ENCODE measurements around the gene ERRFI1.

Gene ERRFI1

DNA sequence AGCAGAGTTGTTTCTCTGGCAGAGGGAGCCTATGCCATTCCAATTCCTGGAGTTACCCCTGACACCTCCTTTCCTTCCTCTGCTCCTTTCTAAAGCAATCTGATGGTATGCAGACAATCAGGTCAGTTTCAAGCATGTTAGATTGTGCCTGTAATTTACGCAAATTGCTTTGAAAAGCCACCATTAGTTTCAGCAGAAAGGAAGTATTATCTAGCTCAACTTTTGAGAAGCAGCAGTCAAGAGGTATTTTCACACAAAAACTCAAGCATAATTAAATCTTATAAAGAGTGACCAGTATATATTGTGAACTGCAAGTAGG lies 2.2 kb downstream of the ERRFI1 start:
- FAIRE-seq = no peak
- TF ChIP-seq TAF1 (IDR thresholded peaks at IDR 0.05; ENCODE audit: borderline replicate concordance, low read depth, low read length) (no peak), POLR2A (IDR thresholded peaks at IDR 0.05; ENCODE audit: low read depth, low read length) (no peak), POLR2AphosphoS5 (IDR thresholded peaks at IDR 0.05; ENCODE audit: low read depth, low read length) (no peak)
- DNase-seq (ENCODE audit: insufficient read length) = no peak

DNA sequence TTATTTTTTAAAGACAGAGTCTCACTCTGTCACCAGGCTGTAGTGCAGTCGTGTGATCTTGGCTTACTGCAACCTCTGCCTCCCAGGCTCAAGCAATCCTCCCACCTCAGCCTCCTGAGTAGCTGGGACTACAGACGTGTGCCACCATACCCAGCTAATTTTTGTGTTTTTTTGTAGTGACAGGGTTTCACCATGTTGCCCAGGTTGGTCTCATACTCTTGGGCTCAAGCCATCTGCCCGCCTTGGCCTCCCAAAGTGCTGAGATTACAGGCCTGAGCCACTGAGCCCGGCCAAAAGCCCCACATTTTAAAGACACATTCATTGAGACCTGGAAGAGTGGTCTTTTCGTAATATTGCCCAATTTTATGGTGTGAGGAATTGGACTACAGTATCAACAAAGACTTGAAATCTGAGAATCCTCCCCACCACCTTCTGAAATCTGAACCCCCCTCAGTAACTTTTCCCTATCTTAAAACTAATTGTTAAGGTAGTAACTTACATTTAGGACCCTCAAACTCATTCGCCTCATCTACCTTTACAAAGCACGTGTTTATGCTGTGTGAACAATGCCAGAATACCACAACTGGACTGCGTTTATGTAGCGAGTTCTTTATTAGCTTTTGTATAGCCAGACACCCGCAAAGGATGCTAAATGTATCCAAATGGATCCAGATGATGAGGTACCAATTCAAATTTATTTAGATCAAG lies 2.7 kb downstream of the ERRFI1 start:
- no peak for DNase-seq (ENCODE audit: insufficient read length)
- TF ChIP-seq POLR2A (IDR thresholded peaks at IDR 0.05; ENCODE audit: low read depth, low read length) (no peak), TAF1 (IDR thresholded peaks at IDR 0.05; ENCODE audit: borderline replicate concordance, low read depth, low read length) (no peak), POLR2AphosphoS5 (IDR thresholded peaks at IDR 0.05; ENCODE audit: low read depth, low read length) (no peak)
- FAIRE-seq = no peak

DNA sequence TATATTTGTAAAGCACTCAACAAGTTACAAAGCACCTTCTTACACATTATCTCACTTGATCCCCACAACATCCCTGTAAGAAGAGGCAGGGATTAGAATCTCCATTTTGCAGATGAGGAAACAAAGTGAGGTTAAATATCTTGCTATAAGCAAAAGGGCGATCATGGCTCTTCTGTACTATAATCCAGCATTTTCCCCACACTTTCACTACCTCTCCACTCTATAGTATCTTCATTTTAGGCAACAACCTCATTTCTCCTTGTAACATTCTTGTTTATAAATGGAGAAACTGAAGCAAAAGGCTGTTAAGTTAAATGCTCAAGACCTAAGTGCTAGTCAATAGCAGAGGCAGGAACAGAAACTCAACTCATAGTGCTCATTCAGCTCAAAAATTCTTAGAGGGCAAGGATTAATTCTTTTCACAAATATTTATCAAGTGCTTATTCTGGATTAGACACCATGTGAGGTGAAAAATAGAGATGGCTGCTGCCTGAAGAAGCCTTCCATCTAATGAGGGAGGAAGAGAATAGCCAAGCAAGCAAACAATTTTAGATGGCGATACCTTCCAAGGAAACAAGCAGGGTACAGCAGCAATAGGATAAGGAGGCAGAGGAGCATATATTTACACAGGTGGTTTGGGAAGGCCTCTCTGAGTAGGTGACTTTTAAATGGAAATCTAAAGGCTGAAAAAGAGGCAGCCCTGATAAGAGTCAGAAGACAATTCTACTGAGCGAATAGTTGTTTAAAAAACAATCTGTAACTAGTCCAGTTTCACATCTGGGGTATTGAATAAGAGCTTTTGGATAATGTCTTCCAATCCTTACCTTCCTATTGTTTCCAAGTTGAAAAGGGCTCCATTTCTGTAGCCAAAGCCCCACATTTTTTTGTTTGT lies 3.5 kb downstream of the ERRFI1 start:
- no peak for FAIRE-seq
- TF ChIP-seq TAF1 (IDR thresholded peaks at IDR 0.05; ENCODE audit: borderline replicate concordance, low read depth, low read length) = no peak
- TF ChIP-seq POLR2AphosphoS5 (IDR thresholded peaks at IDR 0.05; ENCODE audit: low read depth, low read length) = no peak
- no peak for TF ChIP-seq POLR2A (IDR thresholded peaks at IDR 0.05; ENCODE audit: low read depth, low read length)
- DNase-seq (ENCODE audit: insufficient read length) = no peak

- no peak for DNase-seq (ENCODE audit: insufficient read length)
- TF ChIP-seq TAF1 (IDR thresholded peaks at IDR 0.05; ENCODE audit: borderline replicate concordance, low read depth, low read length) (no peak), POLR2AphosphoS5 (IDR thresholded peaks at IDR 0.05; ENCODE audit: low read depth, low read length) (no peak)
- FAIRE-seq = no peak
Measured at GRCh38 chr1:8021676-8022266, 4.3 kb downstream of the ERRFI1 start.

- TF ChIP-seq POLR2AphosphoS5 (IDR thresholded peaks at IDR 0.05; ENCODE audit: low read depth, low read length) = no peak
- no peak for TF ChIP-seq TAF1 (IDR thresholded peaks at IDR 0.05; ENCODE audit: borderline replicate concordance, low read depth, low read length)
- TF ChIP-seq POLR2A (IDR thresholded peaks at IDR 0.05; ENCODE audit: low read depth, low read length) = no peak
- FAIRE-seq (no peak), DNase-seq (ENCODE audit: insufficient read length) (no peak)
Measured at GRCh38 chr1:8020032-8020431, 6.1 kb downstream of the ERRFI1 start.

- FAIRE-seq (no peak), DNase-seq (ENCODE audit: insufficient read length) (no peak)
- TF ChIP-seq POLR2AphosphoS5 (IDR thresholded peaks at IDR 0.05; ENCODE audit: low read depth, low read length) = no peak
- no peak for TF ChIP-seq POLR2A (IDR thresholded peaks at IDR 0.05; ENCODE audit: low read depth, low read length)
- TF ChIP-seq TAF1 (IDR thresholded peaks at IDR 0.05; ENCODE audit: borderline replicate concordance, low read depth, low read length) = no peak
Measured at GRCh38 chr1:8019229-8019620, 6.9 kb downstream of the ERRFI1 start.

GRCh38 chr1:8018492-8019228 lies 7.4 kb downstream of the ERRFI1 start:
- no peak for TF ChIP-seq POLR2A (IDR thresholded peaks at IDR 0.05; ENCODE audit: low read depth, low read length)
- TF ChIP-seq POLR2AphosphoS5 (IDR thresholded peaks at IDR 0.05; ENCODE audit: low read depth, low read length) = no peak
- TF ChIP-seq TAF1 (IDR thresholded peaks at IDR 0.05; ENCODE audit: borderline replicate concordance, low read depth, low read length) = no peak
- no peak for DNase-seq (ENCODE audit: insufficient read length)
- no peak for FAIRE-seq

DNA sequence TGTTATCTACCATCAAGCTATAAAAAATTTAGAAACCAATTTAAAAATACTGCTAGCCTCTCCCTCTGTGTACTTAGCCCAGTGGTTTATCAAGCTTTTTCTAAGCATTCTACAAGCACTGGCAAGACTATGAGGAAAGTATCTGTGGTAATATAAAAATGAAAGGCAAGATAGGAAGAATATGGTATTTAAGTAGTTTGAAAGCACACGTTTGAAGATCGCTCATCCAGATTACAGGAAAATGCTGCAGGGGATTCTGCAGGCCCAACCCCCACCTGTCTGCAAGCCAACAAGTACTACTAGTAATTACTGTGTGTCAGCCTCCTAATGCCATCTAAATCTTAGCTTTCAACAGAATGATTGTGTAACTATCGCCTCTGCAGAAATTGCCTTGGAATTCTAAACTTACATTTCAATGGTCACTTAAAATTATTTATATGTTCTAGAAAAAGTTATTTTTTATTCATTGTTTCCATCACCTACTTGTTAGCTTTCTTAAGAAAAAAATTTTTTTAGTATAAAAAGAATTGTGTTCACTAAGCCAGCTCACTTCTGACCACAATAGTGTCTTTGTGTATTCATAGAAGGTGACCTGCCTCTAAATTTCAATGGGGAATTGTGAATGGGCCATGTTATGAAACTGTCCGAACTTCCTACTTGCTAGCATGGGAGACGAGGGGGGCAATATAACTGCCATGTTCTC lies 8.5 kb downstream of the ERRFI1 start:
- TF ChIP-seq POLR2AphosphoS5 (IDR thresholded peaks at IDR 0.05; ENCODE audit: low read depth, low read length) (no peak), POLR2A (IDR thresholded peaks at IDR 0.05; ENCODE audit: low read depth, low read length) (no peak), TAF1 (IDR thresholded peaks at IDR 0.05; ENCODE audit: borderline replicate concordance, low read depth, low read length) (no peak)

DNA sequence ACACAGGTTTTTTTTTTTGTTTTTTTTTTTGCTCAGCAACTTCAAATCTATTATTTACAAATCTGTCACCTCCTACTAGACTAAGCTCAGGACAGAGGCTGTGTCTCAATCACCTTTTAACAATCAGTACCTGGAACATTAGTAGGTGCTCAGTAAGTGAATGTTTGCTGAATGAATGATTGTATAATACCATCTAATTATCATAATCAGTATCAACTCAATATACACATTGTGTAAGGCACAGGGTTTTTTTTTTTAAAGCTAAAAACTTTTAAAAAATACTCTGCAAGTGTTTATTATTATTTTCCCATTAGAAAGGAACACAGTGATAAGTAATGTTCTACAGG lies 9.2 kb downstream of the ERRFI1 start:
- DNase-seq (ENCODE audit: insufficient read length) = no peak
- TF ChIP-seq TAF1 (IDR thresholded peaks at IDR 0.05; ENCODE audit: borderline replicate concordance, low read depth, low read length) = no peak
- no peak for TF ChIP-seq POLR2AphosphoS5 (IDR thresholded peaks at IDR 0.05; ENCODE audit: low read depth, low read length)
- no peak for TF ChIP-seq POLR2A (IDR thresholded peaks at IDR 0.05; ENCODE audit: low read depth, low read length)
- FAIRE-seq = no peak

More for the DNA sequence above, 8.5 kb downstream of the ERRFI1 start:
- FAIRE-seq (no peak), DNase-seq (ENCODE audit: insufficient read length) (no peak)

- DNase-seq (ENCODE audit: insufficient read length) = no peak
Measured at GRCh38 chr1:8016210-8016894, 9.8 kb downstream of the ERRFI1 start.

More at GRCh38 chr1:8016210-8016894, 9.8 kb downstream of the ERRFI1 start:
- TF ChIP-seq TAF1 (IDR thresholded peaks at IDR 0.05; ENCODE audit: borderline replicate concordance, low read depth, low read length) = no peak
- TF ChIP-seq POLR2AphosphoS5 (IDR thresholded peaks at IDR 0.05; ENCODE audit: low read depth, low read length) = no peak
- no peak for TF ChIP-seq POLR2A (IDR thresholded peaks at IDR 0.05; ENCODE audit: low read depth, low read length)
- no peak for FAIRE-seq

All from GM12892 (cell line).